GM11168 (cell line): ENCODE measurements around the gene CUX1.
"Not testable (repeated sequence)": the region's sequence is repeated elsewhere in the genome, so short reads cannot be mapped to it uniquely, and the experiment has no call there.

Source experiments
- in situ Hi-C: fragments of 300-500 bp; cut with MboI; formaldehyde crosslinking; loops from one replicate; pipeline ENCODE4 v1.12.0; 2022; ENCODE audit warnings: low sequenced_read_pairs; ENCODE audit not compliant: unreplicated experiment

The CUX1 gene

GRCh38 chr7:101795461-101795860, 22.0 kb upstream of the CUX1 start:
- in situ Hi-C loops, result no loop called here

GRCh38 chr7:101798173-101798572, 19.3 kb upstream of the CUX1 start:
- in situ Hi-C loops, result not testable (repeated sequence)

- in situ Hi-C loops, result loop anchor here (25.0 kb wide), 1 partner anchor 434 kb away; no protein-coding TSS in a partner anchor
Measured at GRCh38 chr7:101803203-101804087, 14.0 kb upstream of the CUX1 start.

- in situ Hi-C loops, result loop anchor here (25.0 kb wide), 1 partner anchor 433 kb away; no protein-coding TSS in a partner anchor
Measured at GRCh38 chr7:101804088-101804963, 13.1 kb upstream of the CUX1 start.

- in situ Hi-C loops, result loop anchor here (25.0 kb wide), 1 partner anchor 432 kb away; no protein-coding TSS in a partner anchor
Measured at GRCh38 chr7:101804967-101805366, 12.5 kb upstream of the CUX1 start.

GRCh38 chr7:101812595-101812994, 4.8 kb upstream of the CUX1 start:
- in situ Hi-C loops, result loop anchor here (5.0 to 25.0 kb wide), 2 partner anchors 125 to 425 kb away; no protein-coding TSS in a partner anchor

GRCh38 chr7:101813402-101814019, 3.9 kb upstream of the CUX1 start:
- in situ Hi-C loops, result loop anchor here (5.0 to 25.0 kb wide), 2 partner anchors 126 to 424 kb away; no protein-coding TSS in a partner anchor

GRCh38 chr7:101814081-101814990, 3.1 kb upstream of the CUX1 start:
- in situ Hi-C loops, result loop anchor here (5.0 to 25.0 kb wide), 2 partner anchors 127 to 423 kb away; no protein-coding TSS in a partner anchor

GRCh38 chr7:101814991-101815825, 2.2 kb upstream of the CUX1 start:
- in situ Hi-C loops, result loop anchor here (5.0 to 25.0 kb wide), 2 partner anchors 128 to 422 kb away; no protein-coding TSS in a partner anchor

- in situ Hi-C loops, result loop anchor here (25.0 kb wide), 1 partner anchor 421 kb away; no protein-coding TSS in a partner anchor
Measured at GRCh38 chr7:101815826-101816594, 1.4 kb upstream of the CUX1 start.

- in situ Hi-C loops, result loop anchor here (25.0 kb wide), 1 partner anchor 420 kb away; no protein-coding TSS in a partner anchor
Measured at GRCh38 chr7:101816595-101817470, 593 bp upstream of the CUX1 start.

- in situ Hi-C loops, result loop anchor here (25.0 kb wide), 1 partner anchor 419 kb away; no protein-coding TSS in a partner anchor
Measured at GRCh38 chr7:101818287-101819071, 1.1 kb downstream of the CUX1 start.

- in situ Hi-C loops, result loop anchor here (25.0 kb wide), 1 partner anchor 418 kb away; no protein-coding TSS in a partner anchor
Measured at GRCh38 chr7:101819183-101819582, 1.8 kb downstream of the CUX1 start.

GRCh38 chr7:101819913-101820522, 2.6 kb downstream of the CUX1 start:
- in situ Hi-C loops, result loop anchor here (25.0 kb wide), 1 partner anchor 417 kb away; no protein-coding TSS in a partner anchor

- in situ Hi-C loops, result loop anchor here (25.0 kb wide), 1 partner anchor 417 kb away; no protein-coding TSS in a partner anchor
Measured at GRCh38 chr7:101820703-101821102, 3.3 kb downstream of the CUX1 start.
